ENCODE measurements around the gene BICD2. TPM values are rescaled to one million over a fixed set of nuclear protein-coding genes. Genes with fewer than 3 reads are reported as not detected.

The BICD2 gene
- total and polyA plus RNA-seq, 12 donors = 9.3 to 33.8 (median 23.3) TPM

- Histone ChIP-seq H3K9me3 (replicated peaks in 1 of 3) (no peaks in the 10 kb centered on the region), H3K27ac (peak overlapping the region in 1 of 5 donors; percentile 55), H3K27me3 (no peaks in the 10 kb centered on the region), H3K4me1 (replicated peaks in 1 of 2) (no peaks in the 10 kb centered on the region), H3K36me3 (replicated peaks in 1 of 2) (peaks cover 0 to 86% of the 10 kb centered on the region in 2 donors), H3K4me3 (no peak overlapping the region)
- WGBS, 4 donors = 22 to 33% (median 30%) methylated on average over 2 to 4 of the region's 4 CpGs
- intact Hi-C loops (cut with DNase I) = loop anchor here (5.0 to 10.0 kb wide), 2 partner anchors 48 to 76 kb away; partner anchors contain the start of gene BICD2 (in 2 of the 2)
- TF ChIP-seq POLR2A (IDR thresholded peaks at IDR 0.05) = no peak
- TF ChIP-seq CTCF (IDR thresholded peaks at IDR 0.05) = peak; percentile 82 to 94 (median 90)
- DNase-seq = peak; percentile 36 to 86 (median 66)
Observed at GRCh38 chr9:92716557-92716956, 48.1 kb downstream of the BICD2 start.

- H3K4me1 ChIP-seq (replicated peaks in 1 of 2) = no peaks in the 10 kb centered on the region
- H3K36me3 ChIP-seq (replicated peaks in 1 of 2) = peaks cover 0 to 77% of the 10 kb centered on the region in 2 donors
- peak; percentile 64 to 96 (median 87) for DNase-seq
- peak overlapping the region in 2 of 5 donors; percentile 40 to 55 for H3K27ac ChIP-seq
- 51 to 62% (median 54%) methylated on average over 10 to 17 of the region's 17 CpGs for WGBS, 4 donors
- intact Hi-C loops (cut with DNase I) = loop anchor here (2.0 to 10.0 kb wide), 3 partner anchors 49 to 77 kb away; partner anchors contain the start of gene BICD2 (in 2 of the 2)
- H3K4me3 ChIP-seq = no peak overlapping the region
- TF ChIP-seq POLR2A (IDR thresholded peaks at IDR 0.05) (no peak), CTCF (IDR thresholded peaks at IDR 0.05) (no peak)
- H3K27me3 ChIP-seq = no peaks in the 10 kb centered on the region
- H3K9me3 ChIP-seq (replicated peaks in 1 of 3) = no peaks in the 10 kb centered on the region
Observed at GRCh38 chr9:92715488-92716231, 49.0 kb downstream of the BICD2 start.

GRCh38 chr9:92714787-92715487, 49.7 kb downstream of the BICD2 start:
- peaks cover 0 to 73% of the 10 kb centered on the region in 2 donors for H3K36me3 ChIP-seq (replicated peaks in 1 of 2)
- no peaks in the 10 kb centered on the region for H3K9me3 ChIP-seq (replicated peaks in 1 of 3)
- intact Hi-C loops (cut with DNase I) = loop anchor here (2.0 to 10.0 kb wide), 3 partner anchors 50 to 78 kb away; partner anchors contain the start of gene BICD2 (in 2 of the 2)
- no peaks in the 10 kb centered on the region for H3K4me1 ChIP-seq (replicated peaks in 1 of 2)
- peak in 2 of 7 donors; percentile 24 to 52 for DNase-seq
- peak overlapping the region in 2 of 5 donors; percentile 40 to 55 for H3K27ac ChIP-seq
- TF ChIP-seq CTCF (IDR thresholded peaks at IDR 0.05) (no peak), POLR2A (IDR thresholded peaks at IDR 0.05) (no peak)
- no peaks in the 10 kb centered on the region for H3K27me3 ChIP-seq
- H3K4me3 ChIP-seq = no peak overlapping the region
- 86 to 96% (median 94%) methylated on average over 14 to 34 of the region's 34 CpGs for WGBS, 4 donors

GRCh38 chr9:92714016-92714415, 50.6 kb downstream of the BICD2 start:
- no peak overlapping the region for H3K4me3 ChIP-seq
- no peak overlapping the region for H3K27ac ChIP-seq
- 86 to 98% (median 95%) methylated on average over 2 to 3 of the region's 3 CpGs for WGBS, 4 donors
- DNase-seq = no peak
- peaks cover 0 to 64% of the 10 kb centered on the region in 2 donors for H3K36me3 ChIP-seq (replicated peaks in 1 of 2)
- TF ChIP-seq CTCF (IDR thresholded peaks at IDR 0.05) = no peak
- no peak for TF ChIP-seq POLR2A (IDR thresholded peaks at IDR 0.05)
- no peaks in the 10 kb centered on the region for H3K27me3 ChIP-seq
- no peaks in the 10 kb centered on the region for H3K9me3 ChIP-seq (replicated peaks in 1 of 3)
- intact Hi-C loops (cut with DNase I) = loop anchor here (2.0 to 10.0 kb wide), 2 partner anchors 51 to 79 kb away; partner anchors contain the start of gene BICD2 (in 2 of the 2)
- no peaks in the 10 kb centered on the region for H3K4me1 ChIP-seq (replicated peaks in 1 of 2)

Data from adrenal gland (tissue), 12 donors.